Activated CD4-positive, alpha-beta memory T cell treated with anti-CD3 and anti-CD28 coated beads for 36 hours (primary cell): ENCODE measurements around the gene SLC9C1. TPM values are rescaled to one million over a fixed set of nuclear protein-coding genes. Genes with fewer than 3 reads are reported as not detected.

Experiments used
- CTCF ChIA-PET: fragments of 350-600 bp; sonication (Branson Sonifier 250); formaldehyde crosslinking; loops from one replicate; lab custom pipeline; 2021; ENCODE audit warnings: antibody characterized with exemption, inconsistent platforms; lab: Charles Lee
- POLR2A ChIA-PET: fragments of 350-600 bp; sonication (Branson Sonifier 250); formaldehyde crosslinking; loops from one replicate; lab custom pipeline; 2021; ENCODE audit warnings: antibody characterized with exemption; lab: Charles Lee
- DNase-seq: peaks from one replicate; pipeline ENCODE4 v3.0.0-alpha.2; 2020
- H3K27ac Mint-ChIP-seq: one replicate; pipeline ENCODE4 v1.8.0; 2021; ENCODE audit warnings: mixed read lengths
- H3K27me3 Mint-ChIP-seq: one replicate; pipeline ENCODE4 v1.8.0; 2021; ENCODE audit warnings: mixed read lengths
- H3K36me3 Mint-ChIP-seq: one replicate; pipeline ENCODE4 v1.8.0; 2021; ENCODE audit warnings: mixed read lengths
- H3K4me1 Mint-ChIP-seq: one replicate; pipeline ENCODE4 v1.8.0; 2021; ENCODE audit warnings: low read depth, mixed read lengths
- H3K4me3 Mint-ChIP-seq: one replicate; pipeline ENCODE4 v1.8.0; 2021; ENCODE audit warnings: mild to moderate bottlenecking, mixed read lengths
- H3K9me3 Mint-ChIP-seq: one replicate; pipeline ENCODE4 v1.8.0; 2021; ENCODE audit warnings: mixed read lengths
- intact Hi-C: fragments of 100-400 bp; cut with micrococcal nuclease; formaldehyde crosslinking; loops from one replicate; pipeline ENCODE4 v1.15.1; 2023
- total RNA-seq, 2 experiments: library from RNA; stranded (reverse); gene quantifications; one replicate each; pipeline ENCODE4 v1.2.3, GENCODE V29; 2021

Gene SLC9C1
- total RNA-seq, 2 experiments from 2014 or later = not detected

DNA sequence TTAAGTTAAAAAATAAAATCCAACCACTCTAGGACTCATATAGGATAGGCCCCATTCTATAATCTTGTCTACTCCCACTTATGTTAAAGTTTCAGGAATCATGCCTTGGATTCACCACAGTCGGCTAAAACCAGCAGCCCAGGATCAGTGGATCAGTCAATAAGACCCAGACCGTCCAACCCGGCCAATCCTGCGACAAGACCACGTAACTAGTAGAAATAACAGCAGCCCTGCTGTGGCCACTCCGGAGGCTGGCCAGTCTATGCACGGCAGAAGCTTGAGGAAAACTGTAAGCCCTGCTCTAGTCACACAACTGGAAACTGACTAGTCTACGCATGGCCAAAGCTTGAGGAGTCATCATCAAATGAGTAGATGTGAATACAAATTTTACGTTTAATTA is 12.8 kb upstream of the SLC9C1 start:
- no peak overlapping the region for H3K27ac Mint-ChIP-seq
- CTCF ChIA-PET = interaction anchor here (2.3 kb wide), 1 partner anchor 195 kb away, joined by 8 read pairs; no protein-coding TSS in a partner anchor
- H3K9me3 Mint-ChIP-seq = no peaks in the 10 kb centered on the region
- no peak overlapping the region for H3K4me3 Mint-ChIP-seq
- intact Hi-C loops = no loop called here
- DNase-seq = no peak
- no peaks in the 10 kb centered on the region for H3K4me1 Mint-ChIP-seq
- no peaks in the 10 kb centered on the region for H3K27me3 Mint-ChIP-seq
- H3K36me3 Mint-ChIP-seq = no peaks in the 10 kb centered on the region
- POLR2A ChIA-PET = no interaction called here

DNA sequence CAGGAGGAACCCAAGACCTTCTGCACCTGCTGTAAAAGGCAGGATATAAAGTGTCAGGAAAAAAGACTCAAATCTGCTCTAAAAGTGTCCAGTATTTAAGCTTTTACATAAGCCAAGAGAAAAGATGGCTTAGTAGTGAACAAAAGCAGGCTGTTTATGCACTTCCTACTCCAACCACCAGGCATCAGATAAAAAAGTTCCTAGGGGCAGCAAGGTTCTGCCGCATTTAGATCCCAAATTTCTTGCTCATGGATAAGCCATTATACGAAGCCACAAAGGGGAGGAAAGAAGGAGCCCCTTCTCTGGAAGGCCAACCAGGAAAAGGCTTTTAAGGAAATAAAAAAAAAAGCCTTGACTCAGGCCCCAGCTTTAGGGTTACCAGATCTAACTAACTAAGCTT is 10.6 kb upstream of the SLC9C1 start:
- ChIA-PET CTCF (interaction anchor here (0.7 to 4.6 kb wide), 8 partner anchors 11 to 229 kb away, joined by 3 to 33 read pairs (median 4); partner anchors contain the start of gene SLC9C1), POLR2A (interaction anchor here (1.3 to 1.4 kb wide), 2 partner anchors 12 to 257 kb away, joined by 3 read pairs; partner anchors contain the start of genes ATG3 and SLC35A5)
- Mint-ChIP-seq H3K4me1 (no peaks in the 10 kb centered on the region), H3K36me3 (no peaks in the 10 kb centered on the region), H3K9me3 (no peaks in the 10 kb centered on the region), H3K4me3 (no peak overlapping the region), H3K27me3 (no peaks in the 10 kb centered on the region), H3K27ac (no peak overlapping the region)
- no peak for DNase-seq
- intact Hi-C loops = loop anchor here (5.0 kb wide), 2 partner anchors 177 to 192 kb away; no protein-coding TSS in a partner anchor

DNA sequence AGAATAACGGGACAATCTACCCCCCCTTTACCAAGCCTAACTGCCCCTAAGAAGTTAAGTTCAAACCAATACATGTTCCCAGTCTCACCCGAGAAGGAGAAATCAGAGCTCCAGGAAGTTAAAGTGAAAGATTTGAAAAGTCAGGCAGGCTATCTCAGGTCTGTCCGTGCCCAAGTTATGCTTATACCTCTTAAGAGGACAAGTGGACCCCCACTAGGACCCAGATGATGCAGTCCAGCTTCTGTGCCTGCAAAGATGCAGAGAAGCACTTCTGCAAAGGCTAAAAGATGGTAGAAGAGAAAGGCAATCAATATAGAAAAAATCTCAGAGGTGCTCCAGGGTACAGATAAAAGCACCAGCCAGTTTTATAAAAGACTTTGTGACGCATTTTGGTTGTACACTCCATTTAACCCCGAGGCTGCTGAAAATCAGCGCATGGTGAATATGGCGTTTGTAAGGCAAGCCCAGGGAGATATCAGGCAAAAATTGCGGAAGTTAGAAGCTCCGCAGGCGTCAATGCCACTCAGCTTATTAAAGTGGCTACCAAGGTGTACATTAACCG is 9.8 kb upstream of the SLC9C1 start:
- intact Hi-C loops = loop anchor here (5.0 kb wide), 2 partner anchors 177 to 192 kb away; no protein-coding TSS in a partner anchor
- Mint-ChIP-seq H3K4me3 (no peak overlapping the region), H3K9me3 (no peaks in the 10 kb centered on the region), H3K27ac (no peak overlapping the region), H3K4me1 (peaks cover under 1% of the 10 kb centered on the region), H3K27me3 (no peaks in the 10 kb centered on the region), H3K36me3 (no peaks in the 10 kb centered on the region)
- DNase-seq = no peak
- POLR2A ChIA-PET = interaction anchor here (0.6 to 1.4 kb wide), 3 partner anchors 12 to 258 kb away, joined by 3 read pairs; partner anchors contain the start of genes ATG3 and SLC35A5
- CTCF ChIA-PET = interaction anchor here (0.7 to 4.6 kb wide), 8 partner anchors 10 to 229 kb away, joined by 3 to 33 read pairs (median 4); partner anchors contain the start of gene SLC9C1

DNA sequence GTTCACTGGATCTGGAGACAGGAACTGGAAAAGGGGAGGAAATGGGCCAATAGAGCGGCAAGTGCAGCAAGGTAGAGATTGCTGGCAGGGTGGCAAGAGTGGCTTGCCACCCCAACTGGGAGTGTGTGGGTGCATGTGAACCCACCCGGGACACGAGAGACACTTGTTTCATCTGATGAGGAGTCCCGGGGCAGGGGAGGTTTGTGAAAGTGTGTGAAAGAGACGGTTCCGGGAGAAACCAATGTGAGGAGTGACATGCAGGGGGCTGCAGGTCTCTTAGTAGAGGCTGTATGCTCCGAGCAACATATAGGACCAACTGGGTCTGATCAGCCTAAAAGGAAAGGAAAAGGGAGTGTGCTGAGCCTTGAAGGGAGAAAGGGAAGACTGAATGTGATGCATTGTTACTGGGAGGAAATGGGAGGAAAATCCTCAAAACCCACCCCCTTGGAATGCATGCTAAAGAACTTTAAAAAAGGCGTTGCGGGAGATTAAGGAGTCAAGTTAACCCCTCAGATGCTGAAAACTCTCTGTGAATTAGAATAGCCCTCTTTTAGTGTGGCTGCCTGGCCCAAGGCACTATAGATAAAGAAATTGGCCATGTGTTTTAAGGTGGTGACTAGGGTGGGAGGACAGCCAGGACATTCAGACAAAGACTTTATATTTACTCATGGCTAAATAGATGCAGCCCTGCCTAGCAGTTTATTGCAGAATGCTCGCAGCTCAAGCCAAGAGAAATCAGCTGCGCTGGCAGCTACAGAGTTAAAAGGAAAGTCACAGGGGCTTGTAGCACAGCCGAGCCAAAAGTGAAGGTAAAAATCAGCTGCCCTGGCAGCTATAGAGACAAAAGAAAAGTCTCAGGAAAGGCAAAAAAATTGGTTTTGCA is 9.1 kb upstream of the SLC9C1 start:
- peak; percentile 31 for DNase-seq
- Mint-ChIP-seq H3K4me1 (peaks cover 8% of the 10 kb centered on the region), H3K36me3 (no peaks in the 10 kb centered on the region), H3K27me3 (no peaks in the 10 kb centered on the region), H3K27ac (no peak overlapping the region), H3K9me3 (no peaks in the 10 kb centered on the region), H3K4me3 (no peak overlapping the region)
- ChIA-PET CTCF (interaction anchor here (0.7 to 4.6 kb wide), 8 partner anchors 9 to 230 kb away, joined by 3 to 33 read pairs (median 3); partner anchors contain the start of gene SLC9C1), POLR2A (interaction anchor here (1.3 kb wide), 1 partner anchor 13 kb away, joined by 3 read pairs; no protein-coding TSS in a partner anchor)
- intact Hi-C loops = loop anchor here (5.0 kb wide), 2 partner anchors 176 to 191 kb away; no protein-coding TSS in a partner anchor

DNA sequence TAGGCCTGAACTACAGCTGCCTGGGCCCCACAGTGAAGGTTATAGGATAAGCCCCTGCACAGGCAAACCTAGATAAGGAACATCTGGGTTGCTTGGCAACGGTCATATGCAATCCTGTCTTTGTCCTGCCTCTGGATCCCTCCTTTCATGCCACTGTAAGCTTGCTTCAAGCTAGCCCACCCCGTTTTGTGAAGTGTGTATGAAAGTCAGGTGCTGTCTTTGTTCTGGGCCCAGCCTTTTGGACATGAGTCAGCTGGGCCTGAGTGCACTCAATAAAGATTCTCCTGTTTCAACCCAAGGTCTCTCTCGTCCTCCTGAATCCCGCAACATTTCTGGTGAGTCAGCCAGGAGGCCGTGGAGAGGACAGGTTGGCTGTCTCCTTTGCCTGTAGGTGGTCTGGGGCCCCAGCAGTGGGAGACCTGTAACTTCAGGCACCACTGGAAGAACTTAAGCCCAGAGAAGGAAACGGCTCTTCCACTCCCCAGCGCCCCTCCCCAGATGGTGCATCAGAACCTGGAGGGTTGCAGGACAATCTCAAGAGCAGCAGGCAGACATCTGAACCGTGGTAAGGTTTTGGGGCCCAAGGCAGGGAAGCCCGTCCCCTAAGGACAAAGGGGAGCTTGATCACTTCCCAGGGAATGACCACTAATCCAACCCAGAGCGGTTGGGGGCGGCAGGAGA is 8.3 kb upstream of the SLC9C1 start:
- Mint-ChIP-seq H3K27me3 (no peaks in the 10 kb centered on the region), H3K4me3 (no peak overlapping the region), H3K36me3 (no peaks in the 10 kb centered on the region), H3K27ac (no peak overlapping the region), H3K4me1 (peaks cover 15% of the 10 kb centered on the region), H3K9me3 (no peaks in the 10 kb centered on the region)
- POLR2A ChIA-PET = no interaction called here
- DNase-seq = no peak
- CTCF ChIA-PET = interaction anchor here (1.3 to 4.6 kb wide), 3 partner anchors 8 to 231 kb away, joined by 3 to 33 read pairs (median 3); partner anchors contain the start of gene SLC9C1
- intact Hi-C loops = loop anchor here (5.0 kb wide), 2 partner anchors 175 to 190 kb away; no protein-coding TSS in a partner anchor

DNA sequence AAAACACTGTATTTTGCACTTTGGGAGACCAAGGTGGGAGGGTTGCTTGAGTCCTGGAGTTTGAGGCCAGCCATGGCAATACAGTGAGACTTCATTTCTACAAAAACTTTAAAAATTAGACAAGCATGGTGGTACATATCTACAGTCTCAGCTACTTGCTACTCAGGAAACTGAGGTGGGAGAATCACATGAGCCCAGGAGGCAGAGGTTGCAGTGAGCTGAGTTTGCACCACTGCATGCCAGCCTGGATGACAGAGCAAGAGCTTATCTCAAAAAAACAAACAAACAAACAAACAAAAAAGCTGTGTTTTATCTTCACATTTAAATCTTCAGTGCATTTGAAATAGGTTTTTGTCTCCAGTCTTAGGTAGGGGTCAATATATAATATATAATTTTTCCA is 4.8 kb upstream of the SLC9C1 start:
- H3K4me1 Mint-ChIP-seq = peaks cover 20% of the 10 kb centered on the region
- no peak overlapping the region for H3K4me3 Mint-ChIP-seq
- DNase-seq = no peak
- intact Hi-C loops = loop anchor here (5.0 kb wide), 1 partner anchor 34 kb away; the partner anchor contains the start of gene CD200
- H3K9me3 Mint-ChIP-seq = no peaks in the 10 kb centered on the region
- H3K27me3 Mint-ChIP-seq = no peaks in the 10 kb centered on the region
- ChIA-PET CTCF (interaction anchor here (0.6 to 1.8 kb wide), 4 partner anchors 159 to 1916 kb away, joined by 3 to 6 read pairs (median 4); no protein-coding TSS in a partner anchor), POLR2A (no interaction called here)
- no peak overlapping the region for H3K27ac Mint-ChIP-seq
- H3K36me3 Mint-ChIP-seq = no peaks in the 10 kb centered on the region

DNA sequence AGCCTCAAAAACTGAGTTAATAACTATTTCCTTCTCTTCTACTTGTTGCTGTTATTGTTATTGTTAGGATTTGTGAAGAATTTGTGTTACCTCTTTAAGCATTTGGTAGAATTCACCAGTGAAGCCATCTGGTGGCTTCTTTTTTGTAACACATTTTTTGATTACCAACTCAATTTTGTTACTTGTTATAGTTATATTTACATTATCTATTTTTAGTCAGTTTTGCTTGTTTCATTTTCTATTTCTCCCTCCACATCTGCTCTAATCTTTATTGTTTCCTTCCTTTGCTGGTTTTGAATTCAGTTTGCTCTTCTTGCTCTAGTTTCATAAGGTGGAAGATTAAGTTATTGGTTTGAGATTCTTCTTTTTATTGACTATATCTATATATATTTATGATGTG is 3.7 kb upstream of the SLC9C1 start:
- Mint-ChIP-seq H3K27me3 (no peaks in the 10 kb centered on the region), H3K4me3 (peak overlapping the region; percentile 6), H3K4me1 (peaks cover 26% of the 10 kb centered on the region), H3K9me3 (no peaks in the 10 kb centered on the region), H3K27ac (peak overlapping the region; percentile 2), H3K36me3 (no peaks in the 10 kb centered on the region)
- intact Hi-C loops = loop anchor here (2.0 to 5.0 kb wide), 2 partner anchors 35 to 161 kb away; partner anchors contain the start of gene CD200
- CTCF ChIA-PET = interaction anchor here (1.5 kb wide), 1 partner anchor 186 kb away, joined by 5 read pairs; no protein-coding TSS in a partner anchor
- POLR2A ChIA-PET = no interaction called here
- DNase-seq = no peak

DNA sequence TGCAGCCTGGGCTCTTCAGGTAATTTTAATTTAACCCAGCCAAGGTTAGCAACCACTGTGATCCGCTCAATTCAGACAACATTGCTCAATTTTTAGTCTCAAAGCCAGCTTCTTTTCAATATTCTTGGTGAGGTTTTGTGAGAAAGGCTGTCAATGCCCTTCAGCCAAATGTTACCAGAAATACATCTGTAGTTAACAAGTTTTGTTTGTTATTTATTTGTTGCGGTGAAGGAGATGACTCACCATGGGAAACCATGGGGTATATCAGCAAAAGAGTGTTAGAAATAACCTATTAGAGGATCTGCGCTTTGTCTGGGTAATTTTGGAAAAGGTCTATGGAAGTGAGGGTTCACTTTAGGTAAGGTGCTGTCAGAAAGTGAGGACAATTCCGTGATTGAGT is 5.0 kb downstream of the SLC9C1 start:
- Mint-ChIP-seq H3K4me3 (no peak overlapping the region), H3K27ac (no peak overlapping the region), H3K4me1 (peaks cover 6% of the 10 kb centered on the region), H3K9me3 (no peaks in the 10 kb centered on the region), H3K36me3 (no peaks in the 10 kb centered on the region), H3K27me3 (no peaks in the 10 kb centered on the region)
- POLR2A ChIA-PET = no interaction called here
- no peak for DNase-seq
- CTCF ChIA-PET = interaction anchor here (0.9 to 1.1 kb wide), 2 partner anchors 178 to 244 kb away, joined by 3 read pairs; no protein-coding TSS in a partner anchor
- intact Hi-C loops = no loop called here

DNA sequence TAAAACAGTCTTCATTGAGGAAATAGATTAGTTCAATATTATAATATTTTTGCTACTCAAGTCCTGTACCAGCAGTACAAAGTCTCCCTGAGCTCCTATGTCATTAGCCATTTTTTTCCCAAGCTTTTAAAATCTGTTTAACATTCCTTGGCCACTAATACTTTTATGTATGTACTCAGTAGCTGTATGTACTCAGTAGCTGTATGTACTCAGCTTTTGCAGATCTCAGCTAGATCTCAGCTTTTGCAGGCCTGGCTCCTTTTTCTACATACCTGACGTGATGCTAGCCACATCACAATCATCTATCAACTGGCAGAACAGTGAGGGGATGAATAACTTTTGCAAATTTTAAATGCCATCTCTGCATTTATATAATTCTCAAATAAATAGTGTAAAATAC is 13.8 kb downstream of the SLC9C1 start:
- Mint-ChIP-seq H3K4me3 (no peak overlapping the region), H3K9me3 (no peaks in the 10 kb centered on the region), H3K4me1 (no peaks in the 10 kb centered on the region), H3K27me3 (peaks cover 6% of the 10 kb centered on the region), H3K27ac (no peak overlapping the region), H3K36me3 (no peaks in the 10 kb centered on the region)
- ChIA-PET CTCF (interaction anchor here (1.0 to 1.2 kb wide), 2 partner anchors 13 to 169 kb away, joined by 4 to 5 read pairs; no protein-coding TSS in a partner anchor), POLR2A (no interaction called here)
- intact Hi-C loops = no loop called here
- no peak for DNase-seq

DNA sequence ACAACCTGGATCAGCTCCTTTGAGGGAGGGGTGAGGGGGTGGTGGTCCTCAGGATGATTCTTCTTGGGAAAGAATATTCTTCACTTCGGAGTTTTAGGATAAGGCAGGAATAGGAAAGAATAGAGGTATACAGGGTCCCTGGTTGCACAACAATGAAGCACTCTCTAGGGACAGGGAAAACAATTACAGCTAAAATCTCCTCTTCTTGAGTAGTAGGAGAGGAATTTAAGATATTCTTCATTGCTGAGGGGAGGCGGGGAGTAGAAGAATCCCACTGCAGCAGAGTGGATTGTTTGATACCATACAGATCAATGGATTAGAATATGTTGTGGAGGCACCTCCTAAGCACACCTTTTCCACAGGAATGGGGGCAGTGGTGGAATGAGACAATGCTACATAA is 20.5 kb downstream of the SLC9C1 start:
- H3K27me3 Mint-ChIP-seq = peaks cover 2% of the 10 kb centered on the region
- H3K4me3 Mint-ChIP-seq = no peak overlapping the region
- no peaks in the 10 kb centered on the region for H3K9me3 Mint-ChIP-seq
- no peak for DNase-seq
- H3K4me1 Mint-ChIP-seq = no peaks in the 10 kb centered on the region
- POLR2A ChIA-PET = no interaction called here
- intact Hi-C loops = no loop called here
- H3K27ac Mint-ChIP-seq = no peak overlapping the region
- no peaks in the 10 kb centered on the region for H3K36me3 Mint-ChIP-seq
- CTCF ChIA-PET = interaction anchor here (1.2 kb wide), 1 partner anchor 20 kb away, joined by 4 read pairs; the partner anchor contains the start of gene SLC9C1

DNA sequence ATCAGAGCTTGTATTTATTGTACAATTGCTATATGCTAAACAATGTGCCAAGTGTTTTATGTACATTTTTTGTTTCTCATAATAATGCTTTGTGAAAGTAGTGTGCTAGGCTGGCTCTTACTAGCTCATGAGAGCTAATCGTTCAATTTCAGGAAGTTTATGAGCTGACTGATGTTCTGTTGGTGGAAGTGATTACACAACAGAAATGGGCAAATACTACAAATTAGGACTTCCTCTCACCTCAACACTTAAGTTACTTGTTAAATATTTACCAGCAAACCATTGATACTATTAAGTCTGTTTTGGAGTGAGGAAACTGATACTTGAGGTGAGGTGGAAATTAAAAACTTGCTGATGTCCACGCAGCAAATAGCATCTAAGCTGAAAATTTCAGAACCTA is 32.3 kb downstream of the SLC9C1 start:
- H3K4me3 Mint-ChIP-seq = no peak overlapping the region
- DNase-seq = no peak
- peaks cover 3% of the 10 kb centered on the region for H3K4me1 Mint-ChIP-seq
- no peaks in the 10 kb centered on the region for H3K27me3 Mint-ChIP-seq
- no peaks in the 10 kb centered on the region for H3K9me3 Mint-ChIP-seq
- H3K27ac Mint-ChIP-seq = no peak overlapping the region
- no peaks in the 10 kb centered on the region for H3K36me3 Mint-ChIP-seq
- ChIA-PET POLR2A (no interaction called here), CTCF (interaction anchor here (2.1 kb wide), 1 partner anchor 150 kb away, joined by 6 read pairs; no protein-coding TSS in a partner anchor)
- intact Hi-C loops = no loop called here
